Cardiac muscle cell (in vitro differentiated cells and primary cell): ENCODE measurements around the gene ABCG2. TPM values are rescaled to one million over a fixed set of nuclear protein-coding genes. Genes with fewer than 3 reads are reported as not detected.

ENCODE experiments used
- DNase-seq, 2 donors: peaks; one replicate each; pipeline versions ENCODE4 v3.0.0 to v3.0.0-alpha.2; 2010 to 2017; ENCODE audit warnings: low read depth in 1 of 2, low spot score in 1 of 2
- H3K27ac ChIP-seq: fragments of 200-600 bp; sonication (generic); 2 replicates; pipeline ENCODE4 v1.5.1; 2016
- H3K27me3 ChIP-seq: fragments of 200-600 bp; sonication (generic); 2 replicates; pipeline ENCODE4 v1.6.0; 2016; ENCODE audit warnings: control low read depth
- H3K36me3 ChIP-seq: fragments of 200-600 bp; sonication (generic); 2 replicates; pipeline ENCODE4 v1.5.1; 2016; ENCODE audit warnings: control low read depth
- H3K4me1 ChIP-seq: fragments of 200-600 bp; sonication (generic); 2 replicates; pipeline ENCODE4 v1.8.1; 2017; ENCODE audit warnings: low read depth, mild to moderate bottlenecking, mixed run types
- H3K4me3 ChIP-seq: fragments of 200-600 bp; sonication (generic); 2 replicates; pipeline ENCODE4 v1.5.1; 2016; ENCODE audit warnings: mild to moderate bottlenecking
- H3K9me3 ChIP-seq: fragments of 200-600 bp; sonication (generic); 2 replicates; pipeline ENCODE4 v1.5.1; 2017; ENCODE audit warnings: low read depth, mild to moderate bottlenecking, control low read depth
- polyA plus RNA-seq: library from polyadenylated mRNA; unstranded; fragments of >200 nt; fragmentation: Nextera tagmentation; extraction: Ambion mirVana; gene quantifications from 2 replicates; pipeline ENCODE4 v1.2.1, GENCODE V29; 2016
- total RNA-seq: library from RNA; depleted of rRNA; stranded (reverse); fragments of >200 nt; gene quantifications from 2 replicates; pipeline ENCODE4 v1.2.3, GENCODE V29; 2016
- TF ChIP-seq, protein P1 (sequence below): IDR thresholded peaks from 2 replicates; pipeline ENCODE4 v1.5.1; 2012; ENCODE audit warnings: low read depth, mild to moderate bottlenecking, low read length

Gene ABCG2
- total and polyA plus RNA-seq, 2 experiments from 2014 or later = not detected

DNA sequence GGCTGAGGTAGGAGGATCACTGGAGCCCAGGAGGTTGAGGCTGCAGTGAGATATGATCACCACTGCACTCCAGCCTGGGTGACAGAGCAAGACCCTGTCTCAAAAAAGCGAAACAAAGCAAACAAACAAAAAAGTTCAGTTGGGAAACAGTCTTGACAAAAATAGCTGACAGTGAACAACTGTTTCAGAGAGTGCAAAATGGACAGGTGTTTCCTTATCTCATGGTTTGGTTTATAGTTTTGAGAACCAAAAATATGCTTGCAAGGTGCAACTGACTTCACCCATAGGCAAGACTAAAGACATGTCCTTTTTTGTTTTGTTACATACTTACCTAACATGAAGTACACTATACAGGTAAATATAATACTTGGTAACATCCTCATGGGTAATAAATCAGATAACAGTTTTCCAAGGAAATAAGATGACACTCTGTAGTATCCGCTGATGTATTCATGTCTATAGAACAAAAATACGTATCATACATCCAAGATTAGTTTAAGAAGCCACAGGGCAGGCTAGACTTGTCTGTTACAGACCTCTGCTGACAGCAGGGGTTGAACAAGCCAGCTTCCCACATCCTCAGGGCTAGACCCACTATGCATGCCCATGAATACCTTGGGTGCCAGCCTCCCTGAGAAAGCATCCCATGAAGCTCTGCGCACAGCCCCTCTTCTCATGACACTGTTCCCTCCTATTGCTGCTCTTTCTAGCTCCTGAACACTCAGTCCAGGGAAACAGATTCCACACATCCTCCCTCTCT, 59.3 kb downstream of the ABCG2 start:
- no peaks in the 10 kb centered on the region for H3K4me1 ChIP-seq
- H3K36me3 ChIP-seq = no peaks in the 10 kb centered on the region
- no peak for DNase-seq
- no peaks in the 10 kb centered on the region for H3K9me3 ChIP-seq
- no peak overlapping the region for H3K4me3 ChIP-seq
- no peaks in the 10 kb centered on the region for H3K27me3 ChIP-seq
- TF ChIP-seq, protein P1, sequence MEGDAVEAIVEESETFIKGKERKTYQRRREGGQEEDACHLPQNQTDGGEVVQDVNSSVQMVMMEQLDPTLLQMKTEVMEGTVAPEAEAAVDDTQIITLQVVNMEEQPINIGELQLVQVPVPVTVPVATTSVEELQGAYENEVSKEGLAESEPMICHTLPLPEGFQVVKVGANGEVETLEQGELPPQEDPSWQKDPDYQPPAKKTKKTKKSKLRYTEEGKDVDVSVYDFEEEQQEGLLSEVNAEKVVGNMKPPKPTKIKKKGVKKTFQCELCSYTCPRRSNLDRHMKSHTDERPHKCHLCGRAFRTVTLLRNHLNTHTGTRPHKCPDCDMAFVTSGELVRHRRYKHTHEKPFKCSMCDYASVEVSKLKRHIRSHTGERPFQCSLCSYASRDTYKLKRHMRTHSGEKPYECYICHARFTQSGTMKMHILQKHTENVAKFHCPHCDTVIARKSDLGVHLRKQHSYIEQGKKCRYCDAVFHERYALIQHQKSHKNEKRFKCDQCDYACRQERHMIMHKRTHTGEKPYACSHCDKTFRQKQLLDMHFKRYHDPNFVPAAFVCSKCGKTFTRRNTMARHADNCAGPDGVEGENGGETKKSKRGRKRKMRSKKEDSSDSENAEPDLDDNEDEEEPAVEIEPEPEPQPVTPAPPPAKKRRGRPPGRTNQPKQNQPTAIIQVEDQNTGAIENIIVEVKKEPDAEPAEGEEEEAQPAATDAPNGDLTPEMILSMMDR = no peak
- H3K27ac ChIP-seq = no peak overlapping the region

GRCh38 chr4:88097781-88098180, 60.7 kb downstream of the ABCG2 start:
- Histone ChIP-seq H3K27ac (no peak overlapping the region), H3K4me3 (no peak overlapping the region), H3K4me1 (no peaks in the 10 kb centered on the region), H3K36me3 (no peaks in the 10 kb centered on the region), H3K27me3 (no peaks in the 10 kb centered on the region), H3K9me3 (no peaks in the 10 kb centered on the region)
- DNase-seq = no peak
- TF ChIP-seq, protein P1 = no peak

GRCh38 chr4:88097301-88097700, 61.1 kb downstream of the ABCG2 start:
- Histone ChIP-seq H3K27me3 (no peaks in the 10 kb centered on the region), H3K27ac (no peak overlapping the region), H3K9me3 (no peaks in the 10 kb centered on the region), H3K36me3 (no peaks in the 10 kb centered on the region), H3K4me1 (no peaks in the 10 kb centered on the region), H3K4me3 (no peak overlapping the region)
- TF ChIP-seq, protein P1 = no peak
- no peak for DNase-seq

DNA sequence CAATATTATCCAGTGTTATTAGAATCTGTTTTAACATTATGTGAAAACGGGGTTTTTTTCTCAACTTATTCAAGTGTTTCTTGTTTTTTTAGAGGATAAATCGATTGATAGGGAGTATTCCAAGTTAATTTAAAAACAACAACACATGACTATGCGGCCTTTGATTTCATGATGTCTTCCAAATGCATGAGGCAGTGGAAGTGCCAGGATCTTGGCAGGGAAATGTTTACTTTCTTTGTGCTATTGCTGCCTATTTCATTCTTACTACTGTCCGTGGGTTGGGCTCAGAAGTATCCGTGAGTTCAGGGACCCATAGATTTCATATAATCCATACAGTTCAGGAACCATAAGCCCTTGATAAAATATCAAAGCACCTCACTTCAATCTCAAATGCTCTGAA, 64.6 kb downstream of the ABCG2 start:
- Histone ChIP-seq H3K9me3 (no peaks in the 10 kb centered on the region), H3K27ac (no peak overlapping the region), H3K4me1 (no peaks in the 10 kb centered on the region), H3K4me3 (no peak overlapping the region), H3K27me3 (no peaks in the 10 kb centered on the region), H3K36me3 (no peaks in the 10 kb centered on the region)
- no peak for DNase-seq
- TF ChIP-seq, protein P1 = no peak

GRCh38 chr4:88091378-88091777, 67.1 kb downstream of the ABCG2 start:
- TF ChIP-seq, protein P1 = no peak
- Histone ChIP-seq H3K9me3 (no peaks in the 10 kb centered on the region), H3K4me3 (no peak overlapping the region), H3K27me3 (no peaks in the 10 kb centered on the region), H3K27ac (no peak overlapping the region), H3K36me3 (no peaks in the 10 kb centered on the region), H3K4me1 (no peaks in the 10 kb centered on the region)
- no peak for DNase-seq
